ENCODE data around the gene YTHDC2.

DNA sequence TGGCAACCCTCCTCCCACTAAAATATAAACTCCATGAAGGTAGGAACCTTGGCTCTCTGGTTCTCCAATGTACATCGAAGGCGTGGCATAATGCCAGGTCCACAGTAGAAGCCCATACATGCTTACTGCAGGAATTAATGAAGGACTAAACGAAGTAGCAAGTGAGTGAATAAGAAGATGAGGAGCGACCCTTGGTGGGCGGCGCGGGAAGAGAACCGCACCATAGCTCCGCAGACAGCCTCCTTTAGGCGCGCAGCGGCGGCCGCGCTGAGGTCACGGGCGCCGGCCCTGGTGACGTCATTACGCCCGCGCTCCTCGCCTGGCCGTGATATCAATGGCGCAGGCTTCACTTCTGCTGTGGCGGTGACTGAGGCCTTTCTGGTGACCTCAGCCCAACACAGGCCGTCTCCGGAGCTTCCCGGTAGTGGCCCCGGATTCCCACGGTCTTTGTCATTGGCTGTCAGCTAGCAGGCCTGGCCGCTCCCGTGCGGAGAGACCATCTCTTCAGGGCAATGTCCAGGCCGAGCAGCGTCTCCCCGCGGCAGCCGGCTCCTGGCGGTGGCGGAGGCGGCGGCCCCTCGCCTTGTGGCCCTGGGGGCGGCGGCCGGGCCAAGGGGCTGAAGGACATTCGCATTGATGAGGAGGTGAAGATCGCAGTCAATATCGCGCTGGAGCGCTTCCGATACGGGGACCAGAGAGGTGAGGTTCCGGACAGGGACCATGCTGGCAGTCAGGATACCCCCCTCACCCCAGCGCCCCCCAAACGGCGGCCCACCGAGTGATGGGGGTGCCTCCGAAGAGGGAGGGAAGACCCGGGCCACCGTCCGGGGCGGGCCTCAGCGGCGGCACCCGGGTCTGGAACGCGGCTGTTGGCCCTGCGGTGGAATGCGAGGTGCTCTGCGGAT lies at the start of gene YTHDC2:
- TF ChIP-seq, protein P1, sequence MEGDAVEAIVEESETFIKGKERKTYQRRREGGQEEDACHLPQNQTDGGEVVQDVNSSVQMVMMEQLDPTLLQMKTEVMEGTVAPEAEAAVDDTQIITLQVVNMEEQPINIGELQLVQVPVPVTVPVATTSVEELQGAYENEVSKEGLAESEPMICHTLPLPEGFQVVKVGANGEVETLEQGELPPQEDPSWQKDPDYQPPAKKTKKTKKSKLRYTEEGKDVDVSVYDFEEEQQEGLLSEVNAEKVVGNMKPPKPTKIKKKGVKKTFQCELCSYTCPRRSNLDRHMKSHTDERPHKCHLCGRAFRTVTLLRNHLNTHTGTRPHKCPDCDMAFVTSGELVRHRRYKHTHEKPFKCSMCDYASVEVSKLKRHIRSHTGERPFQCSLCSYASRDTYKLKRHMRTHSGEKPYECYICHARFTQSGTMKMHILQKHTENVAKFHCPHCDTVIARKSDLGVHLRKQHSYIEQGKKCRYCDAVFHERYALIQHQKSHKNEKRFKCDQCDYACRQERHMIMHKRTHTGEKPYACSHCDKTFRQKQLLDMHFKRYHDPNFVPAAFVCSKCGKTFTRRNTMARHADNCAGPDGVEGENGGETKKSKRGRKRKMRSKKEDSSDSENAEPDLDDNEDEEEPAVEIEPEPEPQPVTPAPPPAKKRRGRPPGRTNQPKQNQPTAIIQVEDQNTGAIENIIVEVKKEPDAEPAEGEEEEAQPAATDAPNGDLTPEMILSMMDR (optimal IDR thresholded peaks at IDR 0.05 in 1 of 3, IDR thresholded peaks at IDR 0.05 in 1 of 3, conservative IDR thresholded peaks at IDR 0.05 in 1 of 3; ENCODE audit: extremely low read depth in 1 of 3, insufficient read depth in 2 of 3, low read length in 3 of 3) = peak in 2 of 3 experiments; percentile 20 to 42
- no peak for TF ChIP-seq EZH2 (IDR thresholded peaks at IDR 0.05; ENCODE audit: low read length)

All from keratinocyte (primary cell).